HG02943 (cell line): ENCODE measurements around the gene SLF2.

Source experiments
- ATAC-seq: cut with Tn5 transposase; IDR thresholded peaks from one replicate; pipeline ENCODE4 v1.9.1; 2021; ENCODE audit warnings: mild to moderate bottlenecking, low read depth, moderate library complexity; ENCODE audit not compliant: unreplicated experiment

SLF2 gene

GRCh38 chr10:100912605-100913469 is at the start of gene SLF2:
Gene SLF2 (plus strand): TSS chr10:100912963. CDS start chr10:100913111, 148 bp downstream.
- peak; percentile 96 for ATAC-seq

- no peak for ATAC-seq
Measured at GRCh38 chr10:100863433-100863832, 49.3 kb upstream of the SLF2 start.

GRCh38 chr10:100864036-100864885 is 48.5 kb upstream of the SLF2 start:
- no peak for ATAC-seq

- ATAC-seq = no peak
Measured at GRCh38 chr10:100864978-100865377, 47.8 kb upstream of the SLF2 start.

DNA sequence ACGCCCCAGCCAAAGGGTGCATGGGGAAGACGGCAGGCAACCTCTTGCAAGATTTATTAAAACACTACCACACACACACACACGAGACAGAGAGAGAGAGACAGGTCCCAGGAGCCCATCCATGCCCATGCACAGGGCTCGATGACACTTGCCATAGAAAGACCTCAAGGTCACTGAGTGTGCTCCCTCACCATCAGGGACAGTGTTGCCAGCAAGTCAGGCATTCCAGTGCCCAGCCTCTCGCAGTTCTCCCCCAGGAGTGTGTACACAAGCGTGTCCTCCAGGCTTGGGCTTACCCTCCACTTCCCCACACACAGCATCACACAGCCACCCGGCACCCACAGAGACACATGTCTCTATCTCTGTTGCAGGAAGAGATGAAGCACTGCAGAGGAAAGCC is 46.8 kb upstream of the SLF2 start:
- ATAC-seq = no peak

- ATAC-seq = no peak
Measured at GRCh38 chr10:100866575-100867098, 46.1 kb upstream of the SLF2 start.

- no peak for ATAC-seq
Measured at GRCh38 chr10:100867261-100867963, 45.4 kb upstream of the SLF2 start.

- no peak for ATAC-seq
Measured at GRCh38 chr10:100868382-100868781, 44.4 kb upstream of the SLF2 start.

- no peak for ATAC-seq
Measured at GRCh38 chr10:100869399-100869798, 43.4 kb upstream of the SLF2 start.

DNA sequence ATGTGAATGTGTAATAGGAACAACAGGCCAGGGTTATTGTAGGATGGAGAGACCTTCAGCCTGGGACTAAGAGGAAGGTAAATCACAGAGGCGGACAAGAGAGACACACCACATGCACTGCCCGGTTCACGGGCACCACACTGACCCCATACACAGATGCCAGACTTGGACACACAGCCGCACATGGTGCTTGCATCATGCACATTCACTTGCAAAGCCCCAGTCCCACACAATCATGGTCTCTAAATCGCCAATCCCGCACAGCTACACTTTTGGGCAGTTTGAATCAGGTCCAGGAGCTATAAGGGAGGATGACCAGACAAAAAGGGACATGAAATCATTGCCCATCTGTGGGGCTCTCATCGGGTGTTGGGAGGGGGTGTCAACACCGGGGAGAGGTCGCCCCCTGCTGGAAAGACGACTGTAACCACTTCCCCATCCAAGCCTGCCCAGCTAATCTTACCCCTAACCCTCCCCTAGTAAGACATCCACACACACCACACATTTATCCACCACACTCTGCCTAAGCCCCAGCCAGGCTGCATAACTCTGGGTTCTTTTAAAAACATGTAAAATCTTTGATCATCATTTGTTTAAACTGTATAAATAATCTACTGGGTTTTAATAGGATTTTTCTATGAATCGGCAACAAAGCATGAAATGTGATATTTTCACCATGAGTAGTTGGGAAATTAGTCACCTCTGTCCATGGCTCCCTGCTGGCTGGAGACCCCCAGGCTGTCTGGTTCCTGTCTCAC is 40.5 kb upstream of the SLF2 start:
- ATAC-seq = no peak

GRCh38 chr10:100873146-100873826 is 39.5 kb upstream of the SLF2 start:
- no peak for ATAC-seq

GRCh38 chr10:100873827-100874326 is 38.9 kb upstream of the SLF2 start:
- ATAC-seq = no peak

- no peak for ATAC-seq
Measured at GRCh38 chr10:100874702-100875483, 37.9 kb upstream of the SLF2 start.

GRCh38 chr10:100875484-100876166 is 37.1 kb upstream of the SLF2 start:
- ATAC-seq = no peak

- ATAC-seq = no peak
Measured at GRCh38 chr10:100876585-100877460, 35.9 kb upstream of the SLF2 start.

- no peak for ATAC-seq
Measured at GRCh38 chr10:100877461-100877850, 35.3 kb upstream of the SLF2 start.
